Retinal pigment epithelial cell (primary cell): ENCODE measurements around the gene TTLL8.
"Not testable (repeated sequence)": the region's sequence is repeated elsewhere in the genome, so short reads cannot be mapped to it uniquely, and the experiment has no call there.

ENCODE experiments used
- DNase-seq: peaks from one replicate; pipeline ENCODE4 v3.0.0-alpha.2; 2010; ENCODE audit warnings: low read depth
- H3K4me3 ChIP-seq: 2 replicates; pipeline ENCODE4 v1.5.1; 2011; ENCODE audit warnings: mild to moderate bottlenecking, low read length, control low read depth, moderate library complexity
- TF ChIP-seq, protein P1 (sequence below): conservative IDR thresholded peaks from 2 replicates; pipeline ENCODE4 v1.5.1; 2011; ENCODE audit warnings: low read depth, low read length, control low read depth, inconsistent platforms

The TTLL8 gene

DNA sequence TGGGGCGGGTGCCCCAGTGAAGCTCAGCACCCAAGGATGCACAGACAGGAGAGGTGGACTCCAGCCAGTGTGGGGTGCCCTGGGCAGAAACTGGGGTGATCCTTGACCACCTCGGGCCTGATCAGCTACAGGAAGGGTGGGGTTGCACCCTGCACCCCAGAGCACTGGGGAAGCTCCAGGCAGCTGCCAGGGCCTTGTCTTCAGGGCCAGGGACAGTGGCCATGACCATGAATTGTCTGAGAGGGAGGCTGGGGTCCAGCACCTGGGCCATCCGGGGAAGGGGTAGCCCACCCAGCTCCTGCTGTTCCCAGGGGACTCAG is 63.1 kb downstream of the TTLL8 start:
- TF ChIP-seq, protein P1, sequence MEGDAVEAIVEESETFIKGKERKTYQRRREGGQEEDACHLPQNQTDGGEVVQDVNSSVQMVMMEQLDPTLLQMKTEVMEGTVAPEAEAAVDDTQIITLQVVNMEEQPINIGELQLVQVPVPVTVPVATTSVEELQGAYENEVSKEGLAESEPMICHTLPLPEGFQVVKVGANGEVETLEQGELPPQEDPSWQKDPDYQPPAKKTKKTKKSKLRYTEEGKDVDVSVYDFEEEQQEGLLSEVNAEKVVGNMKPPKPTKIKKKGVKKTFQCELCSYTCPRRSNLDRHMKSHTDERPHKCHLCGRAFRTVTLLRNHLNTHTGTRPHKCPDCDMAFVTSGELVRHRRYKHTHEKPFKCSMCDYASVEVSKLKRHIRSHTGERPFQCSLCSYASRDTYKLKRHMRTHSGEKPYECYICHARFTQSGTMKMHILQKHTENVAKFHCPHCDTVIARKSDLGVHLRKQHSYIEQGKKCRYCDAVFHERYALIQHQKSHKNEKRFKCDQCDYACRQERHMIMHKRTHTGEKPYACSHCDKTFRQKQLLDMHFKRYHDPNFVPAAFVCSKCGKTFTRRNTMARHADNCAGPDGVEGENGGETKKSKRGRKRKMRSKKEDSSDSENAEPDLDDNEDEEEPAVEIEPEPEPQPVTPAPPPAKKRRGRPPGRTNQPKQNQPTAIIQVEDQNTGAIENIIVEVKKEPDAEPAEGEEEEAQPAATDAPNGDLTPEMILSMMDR: no peak
- H3K4me3 ChIP-seq: no peak overlapping the region
- no peak for DNase-seq

DNA sequence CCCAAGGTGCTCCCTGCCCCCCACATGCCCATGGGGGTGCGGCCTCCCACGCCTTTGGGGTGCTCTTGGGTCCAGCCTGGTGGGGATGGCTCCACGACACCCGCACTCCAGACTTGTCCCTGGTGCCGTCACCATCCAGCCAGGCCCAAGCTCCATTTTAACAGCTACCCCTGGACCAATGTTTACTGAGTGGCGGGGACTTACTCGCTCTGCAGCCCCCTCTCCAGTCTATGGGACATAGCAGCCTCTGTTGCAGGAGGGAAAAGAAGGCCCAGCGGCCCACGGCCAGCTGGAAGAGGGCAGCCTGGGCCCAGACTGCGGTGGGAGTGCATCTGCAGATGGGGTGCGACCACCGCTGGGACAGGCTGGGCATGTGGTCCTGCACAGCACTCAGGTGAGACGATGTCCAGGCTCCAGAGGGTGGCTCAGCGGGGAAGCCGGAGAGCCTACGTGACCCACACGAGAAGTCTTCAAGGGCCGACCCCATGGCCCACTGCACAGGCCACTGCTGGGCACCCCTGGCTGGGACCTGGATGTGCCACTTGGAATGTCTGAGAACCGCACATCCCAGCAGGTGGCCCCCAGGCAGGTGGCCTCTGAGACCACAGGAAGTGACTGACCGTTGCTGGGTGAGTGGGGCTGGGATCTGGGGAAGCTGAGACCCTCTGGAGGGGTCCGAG is 63.6 kb downstream of the TTLL8 start:
- no peak for DNase-seq
- TF ChIP-seq, protein P1: no peak
- H3K4me3 ChIP-seq: no peak overlapping the region

DNA sequence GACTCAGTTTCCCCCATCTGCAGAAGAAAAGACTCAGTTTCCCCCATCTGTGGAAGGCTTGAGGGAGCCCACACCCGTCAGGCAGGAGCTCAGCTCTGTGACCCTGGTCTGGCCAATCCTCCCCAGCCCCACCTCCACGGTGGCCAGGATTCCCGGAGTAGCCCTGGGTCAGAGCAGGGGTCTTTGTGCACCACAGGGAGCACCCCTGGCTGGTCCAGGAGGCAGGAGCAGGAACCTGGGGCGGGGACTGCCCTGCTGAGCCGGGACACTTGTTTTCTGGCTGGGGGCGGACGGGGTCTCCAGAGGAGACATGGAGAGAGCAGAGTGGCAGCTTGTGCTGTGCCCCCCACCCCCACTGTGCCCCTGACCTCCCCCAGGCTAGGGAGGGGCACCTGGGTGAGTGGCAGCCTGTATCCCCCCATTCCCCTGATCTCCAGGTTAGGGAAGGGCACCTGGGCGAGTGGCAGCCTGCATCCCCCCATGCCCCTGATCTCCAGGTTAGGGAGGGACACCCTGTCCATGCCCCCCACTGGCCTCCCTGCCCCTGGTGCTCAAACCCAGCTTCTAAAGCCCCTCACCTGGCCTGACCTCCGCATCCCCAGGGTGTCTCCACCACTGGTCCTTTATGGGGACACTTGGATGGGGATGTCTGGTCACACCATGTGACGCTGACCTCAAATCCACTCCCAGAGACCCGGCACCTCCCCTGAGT is 64.3 kb downstream of the TTLL8 start:
- no peak for DNase-seq
- H3K4me3 ChIP-seq: no peak overlapping the region
- TF ChIP-seq, protein P1: no peak

DNA sequence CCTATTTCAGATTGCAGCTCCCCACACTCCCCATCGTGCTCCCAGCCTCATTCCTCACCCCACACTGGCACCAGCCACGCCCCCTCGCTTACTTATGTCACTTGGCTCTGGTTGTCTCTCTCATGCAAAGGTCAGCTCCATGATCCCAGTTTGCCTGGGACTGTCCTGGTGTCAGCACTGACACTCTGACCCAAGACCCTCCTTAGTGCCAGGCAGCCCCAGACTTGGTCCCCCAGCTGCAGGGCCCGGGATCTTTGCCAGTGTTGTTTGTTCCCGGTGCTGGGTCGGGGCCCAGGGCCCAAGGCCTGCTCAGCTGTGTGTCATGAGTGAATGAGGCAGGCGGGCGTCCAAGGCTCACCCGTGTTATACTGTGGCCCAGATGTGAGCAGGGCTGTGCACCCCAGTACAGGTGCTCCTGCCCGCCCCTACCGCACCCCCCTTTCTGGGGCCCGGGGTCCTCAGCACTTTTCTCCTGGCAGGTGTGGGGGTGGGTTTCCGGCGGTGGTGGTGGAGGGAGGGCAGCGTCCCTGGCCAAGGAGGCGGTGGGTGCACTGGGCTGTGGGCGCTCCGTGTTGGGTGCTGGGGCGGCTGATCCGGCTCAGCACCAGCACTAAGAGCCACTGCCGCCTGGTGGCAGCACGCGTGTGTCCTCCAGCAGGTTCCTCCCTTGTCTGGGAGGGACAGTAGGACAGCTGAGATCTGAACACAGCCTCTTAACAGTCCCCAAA is 65.0 kb downstream of the TTLL8 start:
- TF ChIP-seq, protein P1: peak; percentile 85
- no peak overlapping the region for H3K4me3 ChIP-seq
- no peak for DNase-seq

DNA sequence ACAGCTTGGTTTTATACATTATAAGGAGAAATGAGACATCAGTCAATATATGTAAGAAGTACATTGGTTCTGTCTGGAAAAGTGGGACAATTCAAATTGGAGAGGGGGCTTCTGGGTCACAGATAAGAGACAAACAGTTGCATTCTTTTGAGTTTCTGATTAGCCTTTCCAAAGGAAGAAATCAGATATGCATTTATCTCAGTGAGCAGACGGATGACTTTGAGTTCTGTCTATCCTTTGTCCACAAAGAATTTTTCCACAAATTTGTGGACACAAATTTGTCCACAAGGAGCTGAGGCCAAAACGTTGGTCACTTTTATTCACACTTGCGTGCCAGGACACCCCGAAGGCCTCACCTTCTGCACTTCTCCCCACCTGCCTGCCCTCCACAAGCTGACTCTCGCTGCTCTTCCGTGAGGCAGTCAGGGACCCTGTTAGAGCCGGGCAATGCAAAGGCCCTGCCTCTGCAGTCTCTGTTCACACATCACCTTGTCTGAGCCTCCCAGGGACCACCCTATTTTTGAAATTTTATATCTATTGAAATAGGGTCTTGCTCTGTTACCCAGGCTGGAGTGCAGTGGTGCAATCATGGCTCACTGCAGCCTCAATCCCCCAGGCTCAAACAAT is 66.1 kb downstream of the TTLL8 start:
- TF ChIP-seq, protein P1: no peak
- no peak overlapping the region for H3K4me3 ChIP-seq
- no peak for DNase-seq

DNA sequence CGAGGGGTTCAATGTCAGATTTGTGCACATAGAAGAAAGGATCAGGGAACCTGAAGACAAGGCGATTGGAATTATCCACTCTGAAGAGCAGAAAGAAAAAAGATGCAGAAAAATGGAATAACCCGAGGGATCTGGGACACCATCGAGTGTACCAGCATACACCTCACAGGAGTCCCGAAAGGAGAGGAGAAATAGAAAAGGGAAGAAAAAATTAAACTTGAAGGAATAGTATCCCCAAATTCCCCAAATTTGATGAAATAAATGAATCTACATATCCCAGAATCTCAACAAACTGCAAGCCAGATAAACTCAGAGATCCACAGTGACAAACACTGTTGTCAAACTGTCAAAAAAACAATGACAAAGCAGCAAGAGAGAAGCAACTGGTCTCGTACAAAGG is 66.9 kb downstream of the TTLL8 start:
- no peak for DNase-seq
- no peak overlapping the region for H3K4me3 ChIP-seq
- TF ChIP-seq, protein P1: no peak

DNA sequence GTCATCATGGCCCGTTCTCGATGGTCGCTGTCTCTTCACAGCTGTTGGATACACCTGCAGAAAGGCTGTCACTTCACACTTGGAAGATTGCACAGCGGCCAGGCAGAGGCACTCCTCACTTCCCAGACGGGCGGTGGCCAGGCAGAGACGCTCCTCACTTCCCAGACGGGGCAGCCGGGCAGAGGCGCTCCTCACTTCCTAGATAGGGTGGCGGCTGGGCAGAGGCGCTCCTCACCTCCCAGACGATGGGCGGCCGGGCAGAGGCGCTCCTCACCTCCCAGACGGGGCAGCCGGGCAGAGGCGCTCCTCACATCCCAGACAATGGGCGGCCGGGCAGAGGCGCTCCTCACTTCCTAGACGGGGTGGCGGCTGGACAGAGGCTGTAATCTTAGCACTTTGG is 68.3 kb downstream of the TTLL8 start:
- H3K4me3 ChIP-seq, DNase-seq: not testable (repeated sequence)
